NCI-H2171 treated with DMSO at 0.1 percent for 48 hours (cell line): ENCODE measurements around the gene IRX6.

Source experiments
- DNase-seq: peaks from one replicate; lab custom pipeline; 2025; lab: John Stamatoyannopoulos, UW

Gene IRX6

DNA sequence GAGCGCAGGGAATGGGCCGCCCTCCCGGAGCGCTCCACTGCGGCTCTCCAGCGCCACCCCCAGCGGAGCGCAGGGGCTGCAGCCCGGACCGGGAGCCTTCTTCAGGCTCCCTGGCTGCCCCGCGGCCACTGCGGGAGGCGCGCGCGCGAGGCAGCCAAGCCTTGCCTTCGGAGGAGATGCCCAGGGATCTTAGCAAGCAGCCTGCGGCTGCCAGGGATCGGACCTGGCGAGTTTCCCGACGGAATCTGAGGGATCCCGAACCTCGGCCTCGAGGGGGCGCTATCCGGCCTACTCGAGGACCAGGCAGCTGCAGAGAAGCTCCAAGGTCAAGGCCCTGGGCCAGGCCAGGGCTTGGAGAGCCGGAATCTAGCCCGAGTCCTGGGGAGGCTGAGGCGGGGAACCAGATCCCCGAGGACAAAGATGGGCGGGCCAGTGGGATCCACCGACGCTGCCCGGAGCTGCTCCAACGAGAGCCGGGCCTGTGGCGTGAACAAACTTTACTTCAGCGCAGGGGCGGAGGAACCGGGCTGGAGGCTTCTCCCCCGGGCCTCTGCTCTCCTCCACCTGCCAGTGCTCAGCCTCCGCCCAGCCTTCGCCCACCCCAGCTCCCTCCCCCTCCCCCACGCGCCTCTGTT lies at the start of gene IRX6:
TSS of gene IRX6 (plus strand) at position 567 of the 635 bp plus-strand sequence. CDS start 889 bp downstream, outside the sequence.
- no peak for DNase-seq

DNA sequence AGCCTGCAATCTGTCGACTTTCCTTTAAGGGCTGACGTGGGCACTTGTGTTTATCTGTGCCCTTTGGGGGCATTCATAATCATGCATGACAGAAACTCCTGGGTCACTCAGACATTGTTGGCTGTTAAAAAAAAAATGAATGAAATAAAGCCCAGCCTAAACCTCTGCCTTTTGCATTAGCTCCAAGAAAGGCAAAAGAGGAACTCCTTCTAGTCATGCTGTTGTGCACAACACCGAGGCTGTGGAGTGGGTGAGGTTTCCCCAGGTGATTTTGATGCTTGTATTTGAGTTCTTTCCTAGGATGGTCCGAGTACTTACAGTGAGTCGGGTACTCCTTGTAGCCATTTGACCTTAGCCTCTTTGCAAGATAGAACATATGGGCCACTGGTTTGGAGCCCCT lies 49.6 kb upstream of the IRX6 start:
- no peak for DNase-seq

DNA sequence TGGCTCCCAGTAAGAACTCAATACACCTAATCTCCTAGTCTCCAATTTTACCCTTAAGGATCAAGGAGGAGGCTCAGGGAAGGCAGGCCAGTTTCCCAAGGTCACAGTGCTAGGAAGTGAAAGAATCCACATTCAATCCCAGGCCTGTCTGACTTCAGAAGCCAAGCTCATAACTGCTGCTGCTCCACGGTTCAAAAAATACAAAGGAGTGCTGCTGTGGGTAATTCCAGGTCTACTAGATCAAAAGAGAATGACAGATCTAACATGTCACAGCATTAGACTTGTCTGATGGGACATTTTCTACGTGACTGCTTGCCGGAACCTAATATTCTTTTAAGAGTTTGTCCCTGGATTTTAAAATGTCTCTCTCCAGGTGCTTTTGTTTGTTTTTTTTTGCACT lies 48.8 kb upstream of the IRX6 start:
- DNase-seq: no peak

DNA sequence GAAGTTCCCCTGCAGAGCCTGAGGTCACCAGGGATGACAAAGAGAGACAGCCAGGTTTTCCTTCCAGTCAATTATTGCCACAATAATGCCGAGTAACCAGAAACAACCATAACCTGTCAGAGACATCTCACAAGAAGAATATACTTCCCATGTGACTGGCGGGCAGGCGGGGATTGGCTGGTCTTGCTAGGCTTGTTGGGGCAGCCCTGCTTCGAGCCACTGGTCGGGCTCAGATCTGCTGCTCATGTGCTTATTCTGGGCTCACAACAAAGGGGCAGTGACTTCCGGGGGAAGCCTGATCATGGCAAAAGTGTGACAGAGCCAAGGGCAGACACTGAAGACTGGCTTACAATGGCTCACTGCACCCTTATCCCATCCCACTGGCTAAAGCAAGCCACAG lies 48.1 kb upstream of the IRX6 start:
- DNase-seq: no peak

DNA sequence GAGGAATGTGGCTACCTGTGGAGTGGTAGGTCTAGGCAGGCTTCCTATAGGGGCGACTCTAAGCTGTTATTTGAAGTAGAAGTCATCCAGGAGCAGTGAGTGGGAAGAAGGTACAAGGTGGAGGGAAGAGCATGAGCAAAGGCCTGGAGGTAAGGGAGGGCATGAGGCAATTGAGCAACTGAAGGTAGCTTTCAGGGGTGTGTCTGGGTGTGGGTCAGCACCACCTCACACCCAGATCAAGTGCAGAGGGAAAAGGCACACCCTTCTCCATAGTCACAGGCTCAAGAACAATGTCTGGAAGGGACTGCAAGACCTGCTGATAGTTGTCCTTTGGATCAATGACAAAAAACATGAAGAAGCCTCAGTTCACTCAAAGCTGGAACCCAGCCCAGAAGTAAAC lies 46.5 kb upstream of the IRX6 start:
- no peak for DNase-seq

DNA sequence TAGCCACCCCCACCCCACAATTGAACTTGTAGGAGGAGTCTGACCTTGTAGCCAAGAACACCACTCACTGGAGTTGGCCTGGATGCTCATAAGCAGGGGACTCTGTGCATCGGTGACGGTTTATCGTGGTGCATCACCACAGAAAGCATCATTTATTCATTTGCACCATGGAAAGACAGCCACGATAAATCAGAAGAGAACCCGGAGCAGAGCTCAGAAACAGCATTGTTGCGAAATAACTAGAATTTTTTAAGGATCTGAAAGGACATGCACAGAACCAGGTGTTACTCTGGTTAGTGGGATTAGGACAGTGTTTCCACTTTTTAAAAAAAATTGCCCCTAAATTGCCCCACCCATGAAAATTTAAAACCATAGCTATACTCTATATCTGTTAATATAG lies 44.4 kb upstream of the IRX6 start:
- no peak for DNase-seq

DNA sequence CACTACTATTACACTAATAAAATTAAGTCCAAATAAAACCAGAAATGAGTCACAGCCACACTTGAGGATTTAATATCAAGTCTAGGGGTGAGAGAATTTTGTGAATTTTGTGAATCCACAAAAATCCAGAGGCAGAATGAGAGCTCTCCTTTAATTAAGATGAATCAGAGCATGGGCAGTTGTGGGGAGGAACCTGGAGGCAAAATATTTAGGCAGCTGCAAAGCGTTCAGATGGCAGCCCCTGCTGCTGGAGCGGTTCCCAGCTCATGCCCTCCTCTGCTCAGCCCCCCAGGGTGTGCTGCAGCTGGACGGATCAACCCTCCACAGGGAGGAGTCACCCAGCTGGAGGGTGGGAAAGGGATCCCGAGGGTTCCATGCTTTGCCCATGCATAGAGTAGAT lies 43.4 kb upstream of the IRX6 start:
- no peak for DNase-seq

DNA sequence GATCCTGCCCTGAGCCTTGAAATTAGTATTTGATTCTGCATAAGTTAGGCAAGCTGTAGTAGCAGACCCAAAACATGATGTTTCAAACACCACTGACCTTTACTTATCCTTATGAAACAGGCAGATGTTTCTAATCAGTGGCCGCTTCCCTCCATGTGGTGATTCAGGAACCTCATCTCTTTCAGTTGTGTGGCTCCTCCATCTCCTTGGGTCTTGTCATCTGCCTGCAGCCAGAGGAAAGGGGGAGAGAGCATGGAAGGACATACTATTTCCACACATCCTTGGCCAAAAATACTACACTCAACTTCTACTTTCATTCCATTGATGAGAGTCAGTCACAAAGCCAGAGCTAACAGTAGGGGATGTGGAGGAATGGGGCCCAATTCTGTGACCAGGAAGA lies 41.6 kb upstream of the IRX6 start:
- no peak for DNase-seq

DNA sequence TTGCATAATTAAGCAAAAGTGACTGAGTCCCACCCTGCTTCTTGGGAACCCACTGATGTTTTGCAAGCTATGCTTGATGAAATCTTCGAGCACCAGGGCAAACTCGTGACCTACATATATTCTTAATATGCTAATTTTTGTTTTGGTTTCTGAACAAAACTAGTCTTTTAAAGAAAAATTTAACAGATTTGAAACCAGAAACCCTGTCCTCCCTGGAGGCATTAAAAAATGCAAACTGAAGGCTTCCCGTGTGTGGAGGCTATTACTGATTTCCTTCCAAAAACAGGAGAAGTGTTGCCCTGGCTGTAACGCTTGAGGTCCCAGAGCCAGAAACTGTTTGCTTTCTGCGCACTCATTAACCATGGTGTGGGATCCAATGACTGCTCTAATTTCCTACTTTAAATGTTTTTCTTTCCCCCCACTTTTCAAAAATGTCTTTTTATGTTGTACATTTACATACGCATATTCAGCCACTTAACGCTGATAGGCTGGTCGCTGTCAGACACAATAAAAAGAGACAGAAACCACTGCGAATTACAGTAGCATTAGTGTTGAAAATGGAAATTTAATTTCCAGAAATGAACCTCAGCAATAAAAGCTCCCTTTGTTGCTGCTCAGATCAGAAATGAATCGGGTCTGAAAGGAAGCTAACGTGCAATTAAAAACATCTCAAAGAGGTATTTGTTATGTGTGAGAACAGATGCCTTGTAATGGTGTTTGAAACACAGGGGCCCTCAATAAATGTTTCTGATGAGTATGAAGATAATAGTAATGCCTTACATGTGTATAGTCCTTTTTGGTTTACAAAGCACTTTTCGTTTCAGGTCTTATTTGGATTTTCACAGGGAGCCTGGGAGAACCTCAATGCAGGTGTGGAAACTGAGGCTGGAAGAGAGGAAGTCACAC lies 39.9 kb upstream of the IRX6 start:
- DNase-seq: no peak

DNA sequence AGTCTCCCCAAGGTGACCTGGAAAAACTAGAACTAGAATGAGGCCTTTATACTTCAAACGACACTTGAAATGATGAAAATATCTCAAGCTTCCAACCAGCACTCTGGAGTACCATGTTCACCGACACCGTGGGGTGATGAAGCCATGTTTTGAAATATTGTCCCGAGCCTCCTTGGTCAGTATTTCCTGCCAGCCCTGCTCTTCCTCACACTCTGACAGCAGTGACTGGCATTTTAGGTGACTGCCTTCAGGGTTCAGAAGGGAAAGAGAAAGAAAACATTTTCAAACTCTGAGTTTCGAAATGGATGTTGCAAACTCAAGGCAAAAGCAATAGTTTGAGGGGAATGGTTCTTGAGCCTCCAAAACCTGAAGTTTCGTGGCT lies 39.3 kb upstream of the IRX6 start:
- no peak for DNase-seq

DNA sequence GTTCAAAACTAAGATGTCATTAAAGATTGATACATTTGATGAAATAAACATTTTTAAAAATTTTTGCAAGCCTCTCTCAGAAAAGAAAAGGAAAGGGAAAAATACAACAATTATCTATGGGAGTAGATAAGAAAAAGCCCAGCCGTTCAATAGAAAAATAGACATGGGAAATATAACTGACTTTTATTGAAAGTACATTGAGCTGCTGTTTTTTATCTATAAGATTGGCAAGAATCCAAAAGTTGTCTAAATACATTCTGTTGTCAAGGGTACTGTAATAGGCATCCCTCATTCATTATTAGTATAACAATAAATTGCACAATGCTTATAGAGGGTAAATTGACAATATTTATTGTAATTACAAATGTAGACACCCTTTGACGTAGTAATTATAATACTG lies 38.4 kb upstream of the IRX6 start:
- DNase-seq: no peak

DNA sequence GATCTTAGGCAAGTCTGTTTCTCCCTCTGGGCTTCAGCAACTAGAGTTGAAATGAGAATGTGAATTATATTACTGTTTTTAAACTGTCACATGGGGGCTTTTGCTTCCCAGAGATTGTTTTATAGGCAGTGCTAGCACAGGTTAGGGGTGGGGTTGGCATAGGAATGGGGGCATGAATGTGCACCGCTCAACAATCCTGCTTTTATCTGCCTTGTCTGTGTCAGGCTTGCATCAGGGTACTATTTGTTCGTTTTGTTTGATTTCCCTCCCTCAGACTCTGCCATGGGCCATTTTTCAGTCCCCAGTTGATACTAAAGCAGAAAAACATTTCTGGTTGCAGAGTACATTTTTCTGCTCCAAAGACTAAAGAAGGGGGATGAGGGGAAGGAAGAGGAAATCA lies 34.6 kb upstream of the IRX6 start:
- DNase-seq: no peak

DNA sequence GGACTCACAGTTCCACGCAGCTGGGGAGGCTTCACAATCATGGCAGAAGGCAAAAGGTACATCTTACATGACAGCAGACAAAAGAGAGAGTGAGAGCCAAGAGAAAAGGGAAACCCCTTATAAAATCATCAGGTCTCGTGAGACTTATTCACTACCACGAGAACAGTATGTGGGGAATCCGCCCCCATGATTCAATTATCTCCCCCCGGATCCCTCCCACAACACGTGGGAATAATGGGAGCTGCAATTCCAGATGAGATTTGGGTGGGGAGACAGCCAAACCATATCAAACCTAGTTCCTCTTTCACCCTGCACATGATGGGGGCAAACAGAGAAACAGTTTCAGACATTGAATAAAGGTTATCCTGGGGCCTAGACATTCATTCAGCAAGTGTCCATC lies 32.2 kb upstream of the IRX6 start:
- DNase-seq: no peak

DNA sequence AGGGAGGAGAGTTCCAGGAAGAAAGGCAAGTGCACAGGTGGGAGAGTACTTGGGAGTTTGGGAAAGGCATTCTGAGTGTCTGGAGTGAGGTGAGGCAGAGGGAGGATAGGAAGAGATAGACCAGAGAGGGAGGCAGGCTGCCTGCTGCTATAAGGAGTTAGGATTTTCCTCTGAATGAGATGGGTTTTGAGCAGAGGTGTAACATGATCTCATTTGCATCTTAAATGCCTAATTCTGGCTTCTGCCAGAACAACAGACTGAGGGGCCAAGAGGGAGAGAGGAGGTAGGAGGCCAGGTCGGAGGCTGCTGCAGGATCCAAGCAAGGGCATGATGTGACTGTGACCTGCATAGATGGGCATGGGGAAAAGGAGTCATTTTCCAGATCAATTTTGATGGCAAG lies 31.5 kb upstream of the IRX6 start:
- peak; percentile 15 for DNase-seq

DNA sequence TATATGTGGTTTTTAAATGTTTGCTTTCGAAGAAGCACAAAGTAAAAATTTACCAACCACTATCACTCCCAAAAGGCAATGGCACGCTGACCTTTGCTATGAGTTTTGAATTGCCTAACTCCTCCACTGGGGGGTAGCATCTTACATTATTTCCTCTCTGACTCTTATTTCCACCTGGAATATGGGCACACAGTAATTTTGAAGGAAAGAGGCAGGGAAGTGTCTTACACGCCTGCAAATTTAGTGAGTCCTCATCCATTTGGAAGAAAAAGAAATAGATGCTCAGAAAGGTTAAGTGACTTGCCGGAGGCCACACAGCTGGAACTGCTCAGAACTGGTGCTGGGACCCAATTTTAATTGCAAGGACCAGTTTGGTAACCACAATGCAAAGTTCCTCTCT lies 29.9 kb upstream of the IRX6 start:
- DNase-seq: no peak

DNA sequence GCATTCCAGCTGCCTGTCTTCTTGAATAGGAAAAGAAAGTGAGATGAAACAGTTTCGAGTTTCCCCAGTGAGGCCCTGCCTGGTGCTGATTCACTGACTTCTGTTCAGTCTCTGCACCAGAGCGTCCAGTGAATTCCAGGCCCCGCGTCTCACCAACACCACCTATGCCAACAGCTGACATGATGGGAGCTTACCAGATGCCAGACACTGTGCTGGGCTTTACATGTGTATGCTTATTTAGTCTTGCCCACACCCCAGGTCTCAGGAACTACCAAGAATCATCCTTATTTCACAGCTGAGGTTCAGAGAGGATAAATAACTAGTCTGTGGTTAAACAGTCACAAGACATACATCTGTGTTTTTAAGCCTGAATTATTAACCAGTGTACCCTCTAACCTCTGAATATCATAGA lies 29.1 kb upstream of the IRX6 start:
- DNase-seq: no peak

DNA sequence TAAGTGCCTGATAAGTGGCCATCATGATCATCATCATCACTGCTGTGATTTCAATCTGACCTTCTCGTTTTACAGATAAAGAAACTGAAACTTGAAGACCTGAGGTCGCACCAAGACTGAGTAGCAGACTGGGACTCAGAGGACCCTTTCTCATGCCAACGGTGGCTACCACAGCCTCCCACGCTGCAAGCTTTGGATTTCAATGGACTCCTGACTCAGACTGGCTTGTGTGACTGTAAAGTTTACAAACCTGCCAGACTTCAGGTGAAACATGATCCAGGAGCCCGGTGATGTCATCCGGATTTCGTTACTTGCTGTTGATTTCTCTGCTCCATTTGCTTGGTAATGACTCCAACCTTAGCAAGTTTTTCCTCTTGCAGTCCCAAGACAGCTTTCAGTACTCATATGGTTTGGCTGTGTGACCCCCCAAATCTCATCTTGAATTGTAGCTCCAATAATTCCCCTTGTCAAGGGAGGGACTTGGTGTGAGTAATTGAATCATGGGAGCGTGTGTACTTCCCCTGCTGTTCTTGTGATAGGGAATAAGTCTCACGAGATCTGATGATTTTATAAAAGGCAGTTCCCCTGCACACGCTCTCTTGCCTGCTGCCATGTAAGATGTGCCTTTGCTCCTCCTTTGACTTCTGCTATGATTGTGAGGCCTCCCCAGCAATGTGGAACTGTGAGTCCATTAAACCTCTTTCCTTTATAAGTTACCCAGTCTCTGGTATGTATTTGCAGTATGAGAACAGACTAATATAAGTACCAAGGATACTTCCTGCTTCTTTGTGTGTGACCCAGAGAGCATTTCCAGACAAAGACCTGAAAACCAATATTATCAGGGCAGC lies 26.7 kb upstream of the IRX6 start:
- DNase-seq: peak; percentile 57

DNA sequence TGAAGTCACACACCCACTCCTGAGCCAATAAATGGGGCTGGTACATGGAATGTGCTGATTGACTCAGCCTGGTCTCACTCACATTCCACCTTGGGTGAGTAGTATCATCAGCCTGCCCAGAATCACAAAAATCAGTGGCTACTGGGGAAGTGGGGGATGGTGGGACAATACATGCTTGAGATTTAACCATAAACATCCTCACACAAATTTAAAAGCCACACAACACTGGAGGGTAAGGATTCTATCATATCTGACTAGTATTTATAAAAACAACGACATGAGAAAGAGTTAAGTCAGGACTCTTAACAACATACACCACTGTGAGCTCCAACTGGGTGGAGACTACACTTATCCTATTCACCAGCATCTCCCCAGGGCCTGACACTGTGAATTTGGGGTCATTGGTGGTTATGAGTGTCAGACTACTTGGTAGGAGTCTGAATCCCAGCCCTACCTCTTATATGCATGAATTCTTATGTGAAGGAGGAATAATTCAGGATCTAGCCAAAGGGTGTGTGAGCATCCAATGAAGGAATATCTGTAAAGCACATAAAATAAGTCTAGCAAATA lies 26.0 kb upstream of the IRX6 start:
- no peak for DNase-seq

DNA sequence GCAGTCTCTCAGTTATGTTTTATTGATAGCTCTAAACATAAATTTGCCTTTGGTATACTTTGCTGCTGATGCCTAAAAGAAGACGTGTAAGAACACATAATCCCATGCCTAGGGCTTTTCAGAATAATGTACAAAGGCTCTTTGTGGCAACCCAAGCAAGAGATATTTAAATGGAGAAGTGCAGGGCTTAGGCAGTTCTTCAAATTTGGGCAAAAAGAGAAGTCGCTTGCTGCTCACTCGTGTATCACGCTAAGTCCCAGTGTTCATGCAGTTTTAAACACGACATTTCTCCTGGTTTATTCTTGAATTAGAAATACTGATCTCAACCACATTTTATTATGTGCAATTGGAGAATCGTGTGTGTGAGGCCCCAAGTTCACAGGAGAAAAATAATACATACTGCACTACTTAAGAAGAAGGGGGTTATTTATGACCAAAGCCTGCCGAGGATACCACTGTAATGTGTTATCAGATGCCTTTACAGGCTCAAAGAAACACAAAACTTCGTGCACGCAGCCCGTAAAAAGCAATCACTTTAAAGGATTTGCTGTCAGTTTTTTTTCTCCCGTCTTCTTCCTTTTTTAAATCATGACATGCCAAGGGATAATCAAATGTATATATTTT lies 22.5 kb upstream of the IRX6 start:
- no peak for DNase-seq

DNA sequence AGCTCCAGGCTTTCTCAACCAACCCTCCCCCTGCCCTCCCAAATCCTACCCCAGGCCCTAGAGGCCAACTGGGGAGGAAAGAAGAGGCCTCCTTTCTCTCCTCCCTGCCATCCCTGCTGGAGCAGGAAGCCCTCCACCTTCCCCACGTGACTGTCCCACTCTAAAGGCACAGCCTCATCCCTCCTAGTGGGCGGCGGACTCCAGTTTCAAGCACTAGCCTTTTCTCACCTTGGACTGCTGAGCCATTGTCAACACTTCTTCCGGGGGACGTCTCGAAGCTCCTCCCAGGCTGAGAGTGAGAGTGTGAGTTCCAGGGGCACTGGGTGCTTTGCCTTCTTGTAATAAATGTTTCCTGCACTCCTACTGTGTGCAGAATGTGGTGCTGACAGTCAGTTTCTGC lies 21.4 kb upstream of the IRX6 start:
- no peak for DNase-seq

DNA sequence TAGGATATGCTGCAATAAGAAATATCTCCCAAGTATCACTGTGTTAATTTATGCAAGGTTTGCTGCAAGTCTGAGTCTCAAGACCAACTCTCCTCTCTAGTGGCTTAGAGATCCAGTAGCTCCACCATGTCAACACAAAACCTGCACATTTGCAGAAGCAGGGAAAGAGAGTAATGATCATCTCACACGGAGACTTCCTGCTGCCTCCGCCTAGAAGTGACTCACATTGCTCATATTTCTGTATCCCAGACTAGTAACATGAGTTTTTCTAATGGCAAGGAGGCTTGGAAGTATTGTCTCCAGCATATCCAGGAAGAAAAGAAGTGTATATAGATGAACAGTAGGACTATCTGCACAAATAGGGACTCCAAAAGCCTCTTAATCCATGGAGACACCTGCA lies 15.0 kb upstream of the IRX6 start:
- DNase-seq: no peak

DNA sequence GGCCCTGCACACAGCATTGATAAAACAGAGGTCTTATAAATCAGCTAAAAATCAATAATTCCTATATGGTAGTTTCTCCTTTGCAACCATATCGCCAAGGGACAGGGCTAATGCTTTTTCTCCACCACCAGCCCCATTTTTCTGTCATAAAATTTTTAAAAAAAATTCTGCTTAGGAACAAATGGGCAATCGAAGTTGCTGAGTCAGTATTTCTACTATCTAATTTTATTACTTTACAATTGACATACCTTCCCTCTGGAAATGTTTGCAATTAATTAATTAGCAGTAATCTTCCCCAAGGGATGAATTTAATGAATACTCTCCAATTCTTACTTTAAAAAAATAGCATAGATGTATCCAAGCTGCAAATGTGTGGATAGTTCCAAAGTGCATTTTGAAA lies 1.7 kb upstream of the IRX6 start:
- no peak for DNase-seq
